GM18519 (cell line): ENCODE data around the gene SRGAP1.
"Not testable (repeated sequence)": the region's sequence is repeated elsewhere in the genome, so short reads cannot be mapped to it uniquely, and the experiment has no call there.

Source experiments
- ATAC-seq: cut with Tn5 transposase; IDR thresholded peaks from one replicate; pipeline ENCODE4 v1.9.1; 2021; ENCODE audit warnings: mild to moderate bottlenecking, moderate library complexity; ENCODE audit not compliant: unreplicated experiment, low FRiP score

The SRGAP1 gene

GRCh38 chr12:64029013-64029857 is 184.7 kb downstream of the SRGAP1 start:
- ATAC-seq, result no peak

- ATAC-seq, result no peak
Measured at GRCh38 chr12:64030155-64030554, 185.7 kb downstream of the SRGAP1 start.

- not testable (repeated sequence) for ATAC-seq
Measured at GRCh38 chr12:64034056-64034455, 189.6 kb downstream of the SRGAP1 start.

GRCh38 chr12:64034901-64035576 is 190.5 kb downstream of the SRGAP1 start:
- peak; percentile 57 for ATAC-seq

GRCh38 chr12:64036414-64036813 is 191.9 kb downstream of the SRGAP1 start:
- no peak for ATAC-seq

- ATAC-seq, result no peak
Measured at GRCh38 chr12:64039281-64039871, 194.9 kb downstream of the SRGAP1 start.

- ATAC-seq, result no peak
Measured at GRCh38 chr12:64042911-64043310, 198.4 kb downstream of the SRGAP1 start.

- no peak for ATAC-seq
Measured at GRCh38 chr12:64044191-64044590, 199.7 kb downstream of the SRGAP1 start.

- ATAC-seq, result no peak
Measured at GRCh38 chr12:64051057-64051456, 206.6 kb downstream of the SRGAP1 start.

- ATAC-seq, result no peak
Measured at GRCh38 chr12:64053117-64053516, 208.6 kb downstream of the SRGAP1 start.

- no peak for ATAC-seq
Measured at GRCh38 chr12:64054079-64054520, 209.6 kb downstream of the SRGAP1 start.

- ATAC-seq, result no peak
Measured at GRCh38 chr12:64056741-64057140, 212.2 kb downstream of the SRGAP1 start.

- ATAC-seq, result no peak
Measured at GRCh38 chr12:64057706-64058105, 213.2 kb downstream of the SRGAP1 start.

GRCh38 chr12:64058541-64059265 is 214.2 kb downstream of the SRGAP1 start:
- ATAC-seq, result no peak

GRCh38 chr12:64059685-64060084 is 215.2 kb downstream of the SRGAP1 start:
- no peak for ATAC-seq

GRCh38 chr12:64061868-64062375 is 217.4 kb downstream of the SRGAP1 start:
- ATAC-seq, result no peak

- no peak for ATAC-seq
Measured at GRCh38 chr12:64063121-64063520, 218.6 kb downstream of the SRGAP1 start.

- no peak for ATAC-seq
Measured at GRCh38 chr12:64064240-64064639, 219.7 kb downstream of the SRGAP1 start.

- no peak for ATAC-seq
Measured at GRCh38 chr12:64064706-64065105, 220.2 kb downstream of the SRGAP1 start.

- ATAC-seq, result no peak
Measured at GRCh38 chr12:64065881-64066451, 221.5 kb downstream of the SRGAP1 start.
